GM23338 (cell line): ENCODE measurements around the gene LYPLAL1. TPM values are rescaled to one million over a fixed set of nuclear protein-coding genes. Genes with fewer than 3 reads are reported as not detected.

ENCODE experiments used
- ATAC-seq: fragments of 200-7000 bp; cut with Tn5 transposase; 3 replicates; pipeline ENCODE4 v1.9.1; 2020
- DNase-seq: peaks from one replicate; pipeline ENCODE4 v3.0.0-alpha.2; 2015; ENCODE audit warnings: low spot score
- H2AFZ ChIP-seq: fragments of 200-600 bp; sonication (generic); 2 replicates; pipeline ENCODE4 v1.8.0; 2016; ENCODE audit warnings: antibody characterized with exemption, mild to moderate bottlenecking, moderate library complexity
- H3F3A ChIP-seq: fragments of 200-600 bp; sonication (generic); replicated peaks from 2 replicates; pipeline ENCODE4 v1.8.0; 2017; ENCODE audit warnings: antibody characterized with exemption, mixed run types, low read depth
- H3K27ac ChIP-seq: fragments of 200-600 bp; sonication (generic); 2 replicates; pipeline ENCODE4 v1.6.1; 2016; ENCODE audit warnings: low read depth
- H3K27me3 ChIP-seq: fragments of 200-600 bp; sonication (generic); 2 replicates; pipeline ENCODE4 v1.8.0; 2016; ENCODE audit warnings: mild to moderate bottlenecking, mixed run types, moderate library complexity; ENCODE audit not compliant: insufficient read depth
- H3K36me3 ChIP-seq: fragments of 200-600 bp; sonication (generic); 2 replicates; pipeline ENCODE4 v1.8.0; 2016; ENCODE audit warnings: mild to moderate bottlenecking; ENCODE audit not compliant: insufficient read depth
- H3K4me1 ChIP-seq: fragments of 200-600 bp; sonication (generic); 2 replicates; pipeline ENCODE4 v1.8.0; 2016; ENCODE audit warnings: mild to moderate bottlenecking, moderate library complexity; ENCODE audit not compliant: insufficient read depth
- H3K4me2 ChIP-seq: fragments of 200-600 bp; sonication (generic); 2 replicates; pipeline ENCODE4 v1.7.1; 2017; ENCODE audit warnings: mixed run types
- H3K4me3 ChIP-seq: fragments of 200-600 bp; sonication (generic); 2 replicates; pipeline ENCODE4 v1.6.1; 2016; ENCODE audit warnings: mixed run types
- H3K79me2 ChIP-seq: fragments of 200-600 bp; sonication (generic); replicated peaks from 2 replicates; pipeline ENCODE4 v1.8.0; 2017; ENCODE audit warnings: mild to moderate bottlenecking; ENCODE audit not compliant: insufficient read depth
- H3K9me2 ChIP-seq: fragments of 200-600 bp; sonication (generic); 2 replicates; pipeline ENCODE4 v1.8.0; 2017; ENCODE audit not compliant: insufficient read depth
- H4K20me1 ChIP-seq: fragments of 200-600 bp; sonication (generic); replicated peaks from 2 replicates; pipeline ENCODE4 v1.8.0; 2017; ENCODE audit warnings: mild to moderate bottlenecking; ENCODE audit not compliant: insufficient read depth
- H3K27ac Mint-ChIP-seq: 2 replicates; pipeline ENCODE4 v1.8.0; 2020; ENCODE audit warnings: inconsistent platforms, mild to moderate bottlenecking, moderate library complexity, mixed read lengths
- H3K27me3 Mint-ChIP-seq: 3 replicates; pipeline ENCODE4 v1.8.0; 2022; ENCODE audit warnings: low read depth, mild to moderate bottlenecking, moderate library complexity, mixed read lengths, inconsistent platforms; ENCODE audit not compliant: insufficient read depth, poor library complexity
- H3K36me3 Mint-ChIP-seq: 3 replicates; pipeline ENCODE4 v1.8.0; 2021; ENCODE audit warnings: low read depth, mild to moderate bottlenecking, inconsistent platforms, moderate library complexity, mixed read lengths
- H3K4me1 Mint-ChIP-seq: 3 replicates; pipeline ENCODE4 v1.8.0; 2020; ENCODE audit warnings: mild to moderate bottlenecking, inconsistent platforms, mixed read lengths
- H3K4me3 Mint-ChIP-seq: 3 replicates; pipeline ENCODE4 v1.8.0; 2021; ENCODE audit warnings: moderate library complexity, mild to moderate bottlenecking, inconsistent platforms, mixed read lengths
- H3K9me3 Mint-ChIP-seq: 3 replicates; pipeline ENCODE4 v1.8.0; 2020; ENCODE audit warnings: moderate library complexity, mild to moderate bottlenecking, inconsistent platforms, mixed read lengths
- CREB1 ChIP-seq: fragments of 250-450 bp; sonication (Bioruptor Pico); IDR thresholded peaks from 2 replicates; pipeline ENCODE4 v1.5.0; 2020; ENCODE audit warnings: low read depth, mild to moderate bottlenecking, moderate library complexity
- ZNF462 ChIP-seq: fragments of 250-450 bp; sonication (Bioruptor Pico); IDR thresholded peaks from 2 replicates; pipeline ENCODE4 v1.5.0; 2020; ENCODE audit warnings: mild to moderate bottlenecking, moderate library complexity
- polyA plus RNA-seq: library from polyadenylated mRNA; unstranded; fragments of >200 nt; fragmentation: Nextera tagmentation; extraction: Ambion mirVana; gene quantifications from 2 replicates; pipeline ENCODE4 v1.2.1, GENCODE V29; 2016
- total RNA-seq: library from RNA; depleted of rRNA; stranded (reverse); fragments of >200 nt; shearing (Covaris generic); gene quantifications from 2 replicates; pipeline ENCODE4 v1.2.3, GENCODE V29; 2014

The LYPLAL1 gene
- total and polyA plus RNA-seq, 2 experiments from 2014 or later: 9.9 to 60.2 TPM

DNA sequence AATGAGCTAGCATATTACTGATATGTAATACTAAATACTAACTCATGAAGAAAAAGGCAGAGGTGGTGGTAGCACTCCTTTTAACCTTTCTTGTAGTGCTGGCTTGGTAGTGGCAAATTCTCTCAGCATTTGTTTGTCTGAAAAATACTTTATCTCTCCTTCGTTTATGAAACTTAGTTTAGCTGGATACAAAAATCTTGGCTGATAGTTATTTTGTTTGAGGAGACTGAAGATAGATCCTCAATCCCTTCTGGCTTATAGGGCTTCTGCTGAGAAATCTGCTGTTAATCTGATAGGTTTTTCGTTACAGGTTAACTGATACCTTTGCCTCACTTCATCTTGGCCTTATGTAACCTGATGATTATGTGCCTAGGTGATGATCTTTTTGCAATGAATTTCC, 87.8 kb downstream of the LYPLAL1 start:
- Mint-ChIP-seq H3K27ac (no peak overlapping the region), H3K9me3 (peaks cover 4% of the 10 kb centered on the region; the same call in 2 of the 3 replicates), H3K4me1 (peaks cover 14% of the 10 kb centered on the region), H3K27me3 (no peaks in the 10 kb centered on the region), H3K4me3 (no peak overlapping the region), H3K36me3 (peaks cover 9% of the 10 kb centered on the region; the same call in 1 of the 3 replicates)
- Histone ChIP-seq H3K36me3 (peaks cover 9% of the 10 kb centered on the region; the same call in 1 of the 2 replicates), H3K4me2 (no peak overlapping the region), H3K9me2 (no peaks in the 10 kb centered on the region), H3K4me1 (peaks cover 14% of the 10 kb centered on the region), H3K79me2 (no peaks in the 10 kb centered on the region), H3F3A (no peaks in the 10 kb centered on the region), H3K27me3 (no peaks in the 10 kb centered on the region), H4K20me1 (no peaks in the 10 kb centered on the region), H2AFZ (no peak overlapping the region), H3K27ac (no peak overlapping the region), H3K4me3 (no peak overlapping the region)
- ATAC-seq: no peak
- no peak for DNase-seq
- no peak for TF ChIP-seq ZNF462
- TF ChIP-seq CREB1 (CRISPR knock-in tag): no peak
